AG04450 (cell line): ENCODE data around the gene URGCP. TPM values are rescaled to one million over a fixed set of nuclear protein-coding genes. Genes with fewer than 3 reads are reported as not detected.

ENCODE experiments used
- CTCF ChIA-PET: fragments of 300-600, 350-600 bp; formaldehyde crosslinking; extraction: SDS; loops from one replicate; lab custom pipeline; 2022; ENCODE audit warnings: antibody characterized with exemption, inconsistent platforms; lab: Charles Lee
- POLR2A ChIA-PET: fragments of 350-600 bp; formaldehyde crosslinking; extraction: SDS; loops from one replicate; lab custom pipeline; 2021; ENCODE audit warnings: antibody characterized with exemption, inconsistent platforms; lab: Yijun Ruan, JAX
- DNase-seq: peaks from one replicate; pipeline ENCODE4 v3.0.0-alpha.2; 2011; ENCODE audit warnings: low read depth, low spot score
- H3K27ac ChIP-seq: one replicate; pipeline ENCODE4 v1.5.1; 2012; ENCODE audit warnings: low read depth, low read length, control low read depth
- H3K27me3 ChIP-seq: one replicate; pipeline ENCODE4 v1.6.0; 2012; ENCODE audit warnings: low read length; ENCODE audit not compliant: control insufficient read depth, insufficient read depth
- H3K4me3 ChIP-seq: 2 replicates; pipeline ENCODE4 v1.5.1; 2011; ENCODE audit warnings: mild to moderate bottlenecking, low read depth, low read length, control low read depth
- H3K9me3 ChIP-seq: 2 replicates; pipeline ENCODE4 v1.5.1; 2012; ENCODE audit warnings: low read length; ENCODE audit not compliant: control insufficient read depth, insufficient read depth
- polyA plus RNA-seq: library from polyadenylated mRNA; depleted of rRNA; stranded (reverse); fragments of >200 nt; gene quantifications from 2 replicates; pipeline ENCODE4 v1.2.3, GENCODE V29; 2011
- TF ChIP-seq, protein P1 (sequence below): IDR thresholded peaks from 2 replicates; pipeline ENCODE4 v1.5.1; 2011; ENCODE audit warnings: low read depth, low read length, control low read depth, inconsistent platforms

Gene URGCP
- polyA plus RNA-seq, 1 experiment = 23.1 TPM

DNA sequence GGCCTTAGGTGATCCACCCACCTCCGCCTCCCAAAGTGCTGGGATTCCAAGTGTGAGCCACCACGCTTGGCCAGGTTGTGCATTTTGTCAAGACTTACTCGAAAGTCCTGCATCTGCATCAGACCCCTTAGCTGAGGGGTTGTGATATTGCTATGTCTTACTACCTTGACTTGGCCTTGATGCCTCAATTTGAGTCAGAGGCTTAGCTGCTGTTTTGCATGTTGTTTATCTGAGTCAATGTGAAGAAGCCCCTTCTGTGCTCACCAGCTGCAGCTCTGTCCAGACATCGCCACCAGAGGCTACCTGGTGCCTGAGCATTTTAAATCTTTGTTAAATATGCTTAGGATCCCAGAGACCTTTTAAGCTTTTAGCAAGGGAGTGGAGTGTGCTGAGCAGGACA, 37.9 kb upstream of the URGCP start:
- TF ChIP-seq, protein P1, sequence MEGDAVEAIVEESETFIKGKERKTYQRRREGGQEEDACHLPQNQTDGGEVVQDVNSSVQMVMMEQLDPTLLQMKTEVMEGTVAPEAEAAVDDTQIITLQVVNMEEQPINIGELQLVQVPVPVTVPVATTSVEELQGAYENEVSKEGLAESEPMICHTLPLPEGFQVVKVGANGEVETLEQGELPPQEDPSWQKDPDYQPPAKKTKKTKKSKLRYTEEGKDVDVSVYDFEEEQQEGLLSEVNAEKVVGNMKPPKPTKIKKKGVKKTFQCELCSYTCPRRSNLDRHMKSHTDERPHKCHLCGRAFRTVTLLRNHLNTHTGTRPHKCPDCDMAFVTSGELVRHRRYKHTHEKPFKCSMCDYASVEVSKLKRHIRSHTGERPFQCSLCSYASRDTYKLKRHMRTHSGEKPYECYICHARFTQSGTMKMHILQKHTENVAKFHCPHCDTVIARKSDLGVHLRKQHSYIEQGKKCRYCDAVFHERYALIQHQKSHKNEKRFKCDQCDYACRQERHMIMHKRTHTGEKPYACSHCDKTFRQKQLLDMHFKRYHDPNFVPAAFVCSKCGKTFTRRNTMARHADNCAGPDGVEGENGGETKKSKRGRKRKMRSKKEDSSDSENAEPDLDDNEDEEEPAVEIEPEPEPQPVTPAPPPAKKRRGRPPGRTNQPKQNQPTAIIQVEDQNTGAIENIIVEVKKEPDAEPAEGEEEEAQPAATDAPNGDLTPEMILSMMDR = no peak
- no peaks in the 10 kb centered on the region for H3K27me3 ChIP-seq
- ChIA-PET CTCF (no interaction called here), POLR2A (no interaction called here)
- DNase-seq = no peak
- H3K9me3 ChIP-seq = no peaks in the 10 kb centered on the region
- no peak overlapping the region for H3K4me3 ChIP-seq
- H3K27ac ChIP-seq = no peak overlapping the region

DNA sequence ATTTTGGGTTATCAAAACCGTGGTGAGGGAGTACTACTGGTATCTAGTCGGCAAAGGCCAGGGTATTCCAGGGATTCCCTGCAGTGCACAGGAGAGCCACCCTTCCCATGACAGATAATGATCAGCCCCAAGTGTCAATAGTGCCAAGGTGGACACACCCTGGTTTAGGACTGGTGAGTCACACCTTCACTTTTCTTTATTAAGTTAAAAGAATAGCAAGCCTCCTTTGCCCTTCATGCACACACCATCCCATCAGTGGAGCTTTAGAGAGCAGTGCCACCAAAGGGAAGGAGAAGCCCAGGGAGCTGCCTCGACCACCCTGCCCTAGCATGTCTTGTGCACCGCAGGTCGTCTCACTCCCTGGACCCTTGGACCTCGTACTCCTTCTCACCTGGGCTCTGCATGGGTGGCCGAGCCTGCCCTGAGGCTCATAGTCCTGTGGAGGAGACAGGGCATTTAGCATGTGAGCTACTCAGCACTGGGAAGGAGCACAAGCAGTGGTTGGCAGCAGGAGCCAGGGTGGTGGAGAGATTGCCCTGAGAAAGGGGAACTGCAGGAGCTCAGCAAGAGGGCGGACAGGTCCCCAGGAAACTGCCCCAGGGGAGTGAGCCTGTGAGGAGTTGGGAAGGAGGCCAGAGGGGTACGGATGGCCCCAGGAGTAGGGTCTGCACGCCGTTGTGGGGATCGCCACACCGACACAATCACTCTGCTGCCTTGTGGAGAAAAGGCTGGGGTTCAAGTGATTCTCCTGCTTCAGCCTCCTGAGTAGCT, 37.2 kb upstream of the URGCP start:
- ChIA-PET POLR2A (no interaction called here), CTCF (no interaction called here)
- no peak overlapping the region for H3K27ac ChIP-seq
- no peaks in the 10 kb centered on the region for H3K27me3 ChIP-seq
- H3K9me3 ChIP-seq = no peaks in the 10 kb centered on the region
- no peak overlapping the region for H3K4me3 ChIP-seq
- no peak for DNase-seq
- TF ChIP-seq, protein P1 = no peak

DNA sequence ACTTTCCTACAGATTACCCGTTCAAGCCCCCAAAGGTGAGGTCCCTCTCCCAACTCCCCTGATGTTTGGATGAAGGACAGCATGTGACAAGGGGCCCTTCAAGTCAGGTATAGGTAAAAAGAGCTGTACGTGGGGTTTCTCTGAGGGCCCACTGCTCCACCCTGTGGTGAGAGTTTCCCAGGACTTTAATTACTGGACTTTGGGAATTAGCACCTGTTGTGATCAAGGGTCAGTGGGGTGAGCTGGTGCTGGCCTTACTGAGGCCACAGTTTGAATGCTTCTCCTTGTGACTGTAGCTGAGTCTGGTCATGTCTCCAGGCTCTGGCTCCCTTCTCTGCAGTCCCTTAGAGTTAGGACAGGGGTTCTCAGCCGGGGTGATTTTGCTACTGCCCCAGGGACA, 36.6 kb upstream of the URGCP start:
- Histone ChIP-seq H3K4me3 (no peak overlapping the region), H3K9me3 (no peaks in the 10 kb centered on the region), H3K27ac (no peak overlapping the region), H3K27me3 (no peaks in the 10 kb centered on the region)
- POLR2A ChIA-PET = no interaction called here
- DNase-seq = no peak
- CTCF ChIA-PET = interaction anchor here (0.6 kb wide), 1 partner anchor 1981 kb away, joined by 3 read pairs; no protein-coding TSS in a partner anchor
- TF ChIP-seq, protein P1 = no peak

DNA sequence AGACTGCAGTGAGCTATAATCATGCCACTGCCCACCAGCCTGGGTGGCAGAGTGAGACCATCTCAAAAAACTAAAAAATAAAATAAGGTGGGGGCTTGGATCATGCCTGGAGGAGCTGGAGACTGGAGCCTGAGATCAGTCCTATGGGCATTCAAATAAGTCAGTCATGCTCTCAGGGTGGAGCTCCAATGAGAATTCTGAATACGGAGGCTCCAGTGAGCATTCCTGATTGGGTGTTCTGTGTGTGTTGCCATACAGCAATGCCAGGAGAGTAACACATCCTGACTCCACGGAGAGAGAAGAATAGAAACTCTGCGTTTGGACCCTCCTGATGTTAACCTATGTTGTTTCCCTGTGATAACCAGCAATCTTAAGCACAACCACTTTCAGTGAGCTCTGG, 35.9 kb upstream of the URGCP start:
- Histone ChIP-seq H3K27me3 (no peaks in the 10 kb centered on the region), H3K4me3 (no peak overlapping the region), H3K27ac (no peak overlapping the region), H3K9me3 (no peaks in the 10 kb centered on the region)
- DNase-seq = no peak
- ChIA-PET POLR2A (no interaction called here), CTCF (interaction anchor here (0.6 kb wide), 1 partner anchor 1980 kb away, joined by 3 read pairs; no protein-coding TSS in a partner anchor)
- TF ChIP-seq, protein P1 = no peak

DNA sequence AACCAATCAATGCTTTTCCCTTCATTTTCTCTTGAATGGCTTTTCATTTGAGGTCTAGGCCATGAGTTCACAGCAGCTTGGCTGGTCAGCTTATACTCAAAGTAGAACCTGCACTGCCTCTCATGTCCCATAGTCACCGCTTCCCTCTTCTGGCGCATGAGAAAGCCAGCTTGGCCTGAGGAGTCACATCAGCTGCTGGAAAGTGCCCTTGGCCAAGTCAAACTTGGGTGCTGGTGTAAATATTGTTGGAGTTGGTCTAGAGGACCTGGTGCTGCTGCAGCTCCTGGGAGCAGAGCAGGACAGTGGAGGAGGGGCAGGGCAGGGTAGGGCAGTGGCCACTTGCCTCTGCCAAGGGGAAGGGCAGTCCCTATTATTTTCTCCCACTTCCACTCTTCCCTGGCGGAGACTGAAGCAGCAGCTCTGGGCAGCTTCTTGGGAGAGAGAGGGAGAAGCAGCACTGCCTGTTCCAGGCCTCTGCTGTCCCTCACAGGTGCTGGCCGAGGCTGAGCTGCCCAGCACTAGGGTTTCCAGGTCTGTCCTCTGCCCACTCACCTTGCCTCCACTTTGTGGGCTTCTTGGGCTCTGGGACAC, 32.6 kb upstream of the URGCP start:
- H3K4me3 ChIP-seq = no peak overlapping the region
- CTCF ChIA-PET = no interaction called here
- no peak for DNase-seq
- H3K27ac ChIP-seq = no peak overlapping the region
- POLR2A ChIA-PET = no interaction called here
- TF ChIP-seq, protein P1 = no peak
- no peaks in the 10 kb centered on the region for H3K27me3 ChIP-seq
- no peaks in the 10 kb centered on the region for H3K9me3 ChIP-seq
